ENCODE results near the gene MTA3. TPM values are rescaled to one million over a fixed set of nuclear protein-coding genes. Genes with fewer than 3 reads are reported as not detected.
A peak's percentile ranks its signal among the peaks of the same experiment; 100 is the strongest.

Gene MTA3
- total and polyA plus RNA-seq, 9 of the 15 experiments (the other 6 are each of a cell fraction or from before 2014, with no cell fraction given), result 12.4 to 39.6 (median 23.5) TPM

- H3K36me3 ChIP-seq (ENCODE audit: control insufficient read depth, insufficient read depth, low read length), result no peaks in the 10 kb centered on the region
- no peak overlapping the region for H3K4me2 ChIP-seq (ENCODE audit: insufficient read depth, low read length)
- peaks cover 14% of the 10 kb centered on the region for H3K79me2 ChIP-seq (ENCODE audit: control insufficient read depth, insufficient read depth, low read length)
- 62% methylated on average over 7 of the region's 7 CpGs for whole genome bisulfite sequencing (ENCODE audit: insufficient coverage, low coverage, missing lambda C conversion rate)
- in situ Hi-C loops (cut with MboI) (no loop called here), intact Hi-C loops (cut with micrococcal nuclease) (no loop called here)
- TF ChIP-seq TAF9B (IDR thresholded peaks at IDR 0.05; ENCODE audit: partially characterized antibody) (no peak), MCM3 (IDR thresholded peaks at IDR 0.05) (no peak), ZFP30 (CRISPR knock-in tag; IDR thresholded peaks at IDR 0.05; ENCODE audit: borderline replicate concordance) (no peak), NFE2L1 (tag; IDR thresholded peaks at IDR 0.05; ENCODE audit: borderline replicate concordance, low read depth) (no peak), ZNF140 (CRISPR knock-in tag; IDR thresholded peaks at IDR 0.05) (no peak), NFATC3 (IDR thresholded peaks at IDR 0.05) (no peak), MAFG (tag; conservative IDR thresholded peaks at IDR 0.05) (no peak), SIRT6 (IDR thresholded peaks at IDR 0.05; ENCODE audit: low read depth, low read length) (no peak), PML (IDR thresholded peaks at IDR 0.05; ENCODE audit: low read length) (no peak), CHD1 (IDR thresholded peaks at IDR 0.05; ENCODE audit: low read length) (no peak), HMGN3 (IDR thresholded peaks at IDR 0.05; ENCODE audit: borderline replicate concordance, extremely low read depth, insufficient read length, low read depth, low read length) (no peak), KDM4B (IDR thresholded peaks at IDR 0.05; ENCODE audit: borderline replicate concordance in 2 of 2, low read depth in 1 of 2) (no peak), STAT5A (IDR thresholded peaks at IDR 0.05; ENCODE audit: borderline replicate concordance, low read length) (no peak), PPARD (CRISPR knock-in tag; IDR thresholded peaks at IDR 0.05) (no peak), ZNF175 (CRISPR knock-in tag; IDR thresholded peaks at IDR 0.05; ENCODE audit: low read depth) (no peak)
- H3K9me3 ChIP-seq (replicated peaks; ENCODE audit: control insufficient read depth, insufficient read depth, low read depth, low read length), result no peaks in the 10 kb centered on the region
- no peaks in the 10 kb centered on the region for H3K9me1 ChIP-seq (ENCODE audit: control insufficient read depth, insufficient read depth, low read length)
- H3K4me1 ChIP-seq (replicated peaks in 1 of 2; ENCODE audit: control insufficient read depth in 2 of 2, insufficient read depth in 2 of 2, low read length in 2 of 2), result peaks cover 6 to 7% of the 10 kb centered on the region in 2 experiments; a peak in 2 of 5 replicates
- H3K27me3 ChIP-seq (ENCODE audit: control insufficient read depth in 2 of 2, insufficient read depth in 2 of 2, low read length in 2 of 2), result peaks cover 0 to 6% of the 10 kb centered on the region in 2 experiments; a peak in 2 of 5 replicates
- no peak overlapping the region for H3K4me3 ChIP-seq
- DNase-seq (ENCODE audit: extremely low read depth in 1 of 4, low spot score in 3 of 4) (no peak), ATAC-seq (no peak), FAIRE-seq (peak; percentile 49)
- POLR2A ChIA-PET, result interaction anchor here (1.2 kb wide), 1 partner anchor 15 kb away, joined by 3 read pairs; no protein-coding TSS in a partner anchor
- no peak overlapping the region for H3K27ac ChIP-seq (ENCODE audit: extremely low read depth, low read depth, low read length)
- H2AFZ ChIP-seq (ENCODE audit: low read depth, low read length), result peak overlapping the region; percentile 87; the same call in 1 of the 2 replicates
- no peak overlapping the region for H3K9ac ChIP-seq (ENCODE audit: insufficient read depth in 1 of 2, low read depth in 2 of 2, low read length in 2 of 2)
- no TSS peak for BruUV-seq (replicated peaks)
- CTCF ChIA-PET (ENCODE audit: low intra/inter-chr PET ratio), result no interaction called here
- no peaks in the 10 kb centered on the region for H4K20me1 ChIP-seq (replicated peaks; ENCODE audit: control insufficient read depth, insufficient read depth, low read length)
These were observed 1.1 kb upstream of the MTA3 start for GRCh38 chr2:42567364-42567763.

Measured in K562 (cell line).